Neutrophil (primary cell): Measurements from ENCODE around the gene HIF3A.
"Not testable (repeated sequence)": the region's sequence is repeated elsewhere in the genome, so short reads cannot be mapped to it uniquely, and the experiment has no call there.

Experiments used
- H3K27ac ChIP-seq: fragments of 200-600 bp; sonication (generic); 2 replicates; pipeline ENCODE4 v1.5.1; 2016; ENCODE audit warnings: mild to moderate bottlenecking, moderate library complexity
- H3K27me3 ChIP-seq: fragments of 200-600 bp; sonication (generic); 2 replicates; pipeline ENCODE4 v1.6.0; 2016; ENCODE audit warnings: mild to moderate bottlenecking
- H3K36me3 ChIP-seq: fragments of 200-600 bp; sonication (generic); 2 replicates; pipeline ENCODE4 v1.5.1; 2017
- H3K4me1 ChIP-seq, 2 experiments: fragments of 200-600 bp in 1 of 2; sonication (generic) in 1 of 2; 1 replicate in 1 of 2; 2 replicates in 1 of 2; pipeline versions ENCODE4 v1.5.1 to v1.6.1; 2013 to 2016; ENCODE audit warnings: low read depth in 1 of 2, low read length in 1 of 2, mild to moderate bottlenecking in 1 of 2, moderate library complexity in 1 of 2; ENCODE audit not compliant: control insufficient read depth in 1 of 2, insufficient read depth in 1 of 2
- H3K4me3 ChIP-seq, 2 experiments: fragments of 200-600 bp in 1 of 2; sonication (generic) in 1 of 2; 1 replicate in 1 of 2; 2 replicates in 1 of 2; pipeline ENCODE4 v1.5.1; 2013 to 2016; ENCODE audit warnings: low read depth in 1 of 2, low read length in 1 of 2, mild to moderate bottlenecking in 1 of 2, moderate library complexity in 1 of 2
- H3K9me3 ChIP-seq: fragments of 200-600 bp; sonication (generic); 2 replicates; pipeline ENCODE4 v1.5.1; 2016
- TF ChIP-seq, protein P1 (sequence below): fragments of 200-600 bp; sonication (generic); IDR thresholded peaks from 2 replicates; pipeline ENCODE4 v1.5.1; 2016; ENCODE audit warnings: antibody characterized with exemption

Gene HIF3A

DNA sequence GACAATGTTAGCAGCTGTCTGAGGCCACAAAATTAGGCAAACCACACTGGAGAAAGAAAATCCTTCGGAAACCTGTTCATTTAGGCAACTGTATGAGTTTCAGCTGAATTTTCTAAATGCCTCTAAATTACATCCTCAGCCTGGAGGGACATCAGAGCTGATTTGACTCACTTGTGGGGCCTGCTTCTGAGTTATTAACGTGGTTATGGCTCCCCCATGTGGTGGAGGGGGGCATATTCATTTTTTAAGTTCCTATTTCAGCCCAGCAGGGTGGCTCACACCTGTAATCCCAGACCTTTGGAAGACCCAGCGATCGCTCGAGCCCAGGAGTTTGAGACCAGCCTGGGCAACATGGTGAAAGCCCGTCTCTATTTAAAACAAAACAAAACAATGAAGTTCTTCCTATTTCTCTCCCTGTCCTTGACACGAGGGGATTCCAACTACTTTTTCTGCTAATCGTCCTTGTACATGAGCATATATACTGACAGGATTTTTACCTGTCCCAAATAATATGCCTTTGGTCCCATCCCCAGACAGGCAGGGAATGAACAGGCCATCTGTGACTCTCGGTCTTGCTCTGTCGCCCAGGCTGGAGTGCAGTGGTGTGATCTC is 31.5 kb upstream of the HIF3A start:
- no peaks in the 10 kb centered on the region for H3K4me1 ChIP-seq
- H3K27ac ChIP-seq = no peak overlapping the region
- no peaks in the 10 kb centered on the region for H3K9me3 ChIP-seq
- TF ChIP-seq, protein P1, sequence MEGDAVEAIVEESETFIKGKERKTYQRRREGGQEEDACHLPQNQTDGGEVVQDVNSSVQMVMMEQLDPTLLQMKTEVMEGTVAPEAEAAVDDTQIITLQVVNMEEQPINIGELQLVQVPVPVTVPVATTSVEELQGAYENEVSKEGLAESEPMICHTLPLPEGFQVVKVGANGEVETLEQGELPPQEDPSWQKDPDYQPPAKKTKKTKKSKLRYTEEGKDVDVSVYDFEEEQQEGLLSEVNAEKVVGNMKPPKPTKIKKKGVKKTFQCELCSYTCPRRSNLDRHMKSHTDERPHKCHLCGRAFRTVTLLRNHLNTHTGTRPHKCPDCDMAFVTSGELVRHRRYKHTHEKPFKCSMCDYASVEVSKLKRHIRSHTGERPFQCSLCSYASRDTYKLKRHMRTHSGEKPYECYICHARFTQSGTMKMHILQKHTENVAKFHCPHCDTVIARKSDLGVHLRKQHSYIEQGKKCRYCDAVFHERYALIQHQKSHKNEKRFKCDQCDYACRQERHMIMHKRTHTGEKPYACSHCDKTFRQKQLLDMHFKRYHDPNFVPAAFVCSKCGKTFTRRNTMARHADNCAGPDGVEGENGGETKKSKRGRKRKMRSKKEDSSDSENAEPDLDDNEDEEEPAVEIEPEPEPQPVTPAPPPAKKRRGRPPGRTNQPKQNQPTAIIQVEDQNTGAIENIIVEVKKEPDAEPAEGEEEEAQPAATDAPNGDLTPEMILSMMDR = peak; percentile 75
- no peaks in the 10 kb centered on the region for H3K36me3 ChIP-seq
- peaks cover 87% of the 10 kb centered on the region for H3K27me3 ChIP-seq
- H3K4me3 ChIP-seq = no peak overlapping the region

DNA sequence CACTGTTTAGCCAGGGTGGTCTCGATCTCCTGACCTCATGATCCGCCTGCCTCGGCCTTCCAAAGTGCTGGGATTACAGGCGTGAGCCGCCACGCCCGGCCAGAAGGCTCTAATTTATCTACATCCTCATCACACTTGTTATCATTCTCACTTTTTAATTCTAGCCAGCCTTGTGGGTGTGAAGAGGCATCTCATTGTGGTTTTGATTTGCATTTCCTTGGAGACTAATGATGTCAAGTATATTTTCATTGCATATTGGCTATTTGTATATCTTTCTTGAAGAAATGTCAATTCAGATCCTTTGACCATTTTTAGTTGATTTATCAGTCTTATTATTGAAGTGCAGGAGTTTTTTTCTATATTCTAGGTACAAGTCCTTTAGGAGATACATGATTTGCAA is 27.7 kb upstream of the HIF3A start:
- Histone ChIP-seq H3K36me3 (no peaks in the 10 kb centered on the region), H3K27me3 (peaks cover 86% of the 10 kb centered on the region), H3K9me3 (no peaks in the 10 kb centered on the region), H3K27ac (no peak overlapping the region), H3K4me3 (no peak overlapping the region), H3K4me1 (no peaks in the 10 kb centered on the region)
- TF ChIP-seq, protein P1 = no peak

DNA sequence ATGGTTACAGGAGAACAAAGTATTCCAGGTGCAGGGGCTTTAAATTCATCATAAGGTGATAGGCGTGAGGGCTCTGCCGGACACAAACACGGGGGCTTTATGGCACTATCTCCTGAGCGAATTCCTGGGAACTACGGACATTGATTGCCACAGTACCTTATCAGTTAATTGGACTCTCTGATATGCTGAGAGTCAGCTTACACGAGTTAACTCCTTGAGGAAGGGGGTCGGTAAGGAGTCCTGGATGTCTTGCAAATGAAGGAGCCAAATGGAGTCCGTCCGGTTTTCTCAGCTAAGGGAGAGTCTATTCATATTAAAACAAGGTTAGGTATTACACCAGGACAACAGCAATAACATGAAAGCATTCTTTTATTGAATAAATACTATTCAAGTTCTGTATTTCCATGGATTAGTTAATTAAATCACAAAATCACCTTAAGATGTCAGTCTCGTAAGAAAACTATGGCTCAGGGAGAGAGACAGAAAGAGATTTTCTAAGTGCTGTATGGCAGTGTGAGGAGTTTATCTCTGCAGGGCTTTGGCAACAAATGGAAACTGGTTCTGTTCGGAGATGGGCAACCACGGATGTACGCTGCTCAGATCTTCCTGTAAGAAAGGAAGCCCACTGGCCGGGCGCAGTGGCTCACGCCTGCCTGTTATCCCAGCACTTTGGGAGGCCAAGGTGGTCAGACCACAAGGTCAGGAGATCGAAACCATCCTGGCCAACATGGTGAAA is 26.2 kb upstream of the HIF3A start:
- Histone ChIP-seq H3K36me3 (no peaks in the 10 kb centered on the region), H3K4me1 (no peaks in the 10 kb centered on the region), H3K27ac (no peak overlapping the region), H3K9me3 (no peaks in the 10 kb centered on the region), H3K27me3 (peaks cover 78% of the 10 kb centered on the region), H3K4me3 (no peak overlapping the region)
- TF ChIP-seq, protein P1 = no peak

DNA sequence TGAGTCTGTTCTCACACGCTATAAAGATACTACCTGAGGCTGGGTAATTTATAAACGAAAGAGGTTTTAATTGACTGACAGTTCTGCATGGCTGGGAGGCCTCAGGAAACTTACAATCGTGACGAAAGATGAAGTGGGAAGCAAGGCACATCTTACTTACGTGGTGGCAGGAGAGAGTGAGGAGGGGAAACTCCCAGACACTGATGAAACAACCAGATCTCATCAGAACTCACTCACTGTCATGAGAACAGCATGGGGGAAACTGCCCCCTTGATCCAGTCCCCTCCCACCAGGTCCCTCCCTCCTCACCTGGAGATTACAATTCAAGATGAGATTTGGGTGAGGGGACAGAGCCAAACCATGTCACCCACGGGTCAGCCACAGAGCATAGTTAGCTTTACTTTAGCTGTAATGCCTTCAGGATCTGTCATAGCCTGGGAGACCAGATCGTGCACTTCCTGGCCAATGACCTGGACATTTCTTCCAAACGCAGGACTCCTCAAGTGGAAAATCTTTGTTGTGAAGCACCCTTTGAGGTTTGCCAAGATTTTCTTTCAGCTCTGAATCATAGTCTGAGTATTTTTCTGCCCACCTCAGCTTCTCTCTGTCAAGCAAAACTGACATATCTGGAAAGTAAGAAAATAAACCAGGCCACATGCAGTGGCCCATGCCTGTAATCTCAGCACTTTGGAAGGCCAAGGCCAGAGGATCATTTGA is 25.2 kb upstream of the HIF3A start:
- no peak overlapping the region for H3K4me3 ChIP-seq
- peaks cover 73% of the 10 kb centered on the region for H3K27me3 ChIP-seq
- H3K9me3 ChIP-seq = no peaks in the 10 kb centered on the region
- H3K27ac ChIP-seq = no peak overlapping the region
- no peaks in the 10 kb centered on the region for H3K36me3 ChIP-seq
- TF ChIP-seq, protein P1 = no peak
- no peaks in the 10 kb centered on the region for H3K4me1 ChIP-seq

DNA sequence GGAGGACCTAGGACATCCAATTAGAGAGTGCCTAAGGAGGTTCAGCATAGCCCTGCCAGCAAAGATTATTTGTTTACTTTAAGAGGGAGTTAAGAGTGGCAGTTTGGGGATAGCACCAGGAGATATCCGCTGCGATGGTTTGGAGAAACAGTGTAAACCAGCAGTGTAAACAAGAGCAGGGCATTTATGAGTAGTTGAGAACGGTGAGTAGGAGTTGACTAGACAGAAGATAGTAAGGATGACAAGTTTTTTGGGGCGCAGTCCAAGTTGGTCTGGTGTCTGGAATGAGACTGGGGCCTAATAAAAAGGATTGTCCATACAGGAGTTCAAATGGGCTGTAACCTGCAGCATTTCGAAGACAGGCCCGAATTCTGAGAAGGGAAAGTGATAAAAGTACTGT is 22.9 kb upstream of the HIF3A start:
- H3K4me3 ChIP-seq, H3K27ac ChIP-seq, H3K9me3 ChIP-seq, H3K4me1 ChIP-seq, H3K36me3 ChIP-seq: not testable (repeated sequence)
- H3K27me3 ChIP-seq = peaks cover 63% of the 10 kb centered on the region

DNA sequence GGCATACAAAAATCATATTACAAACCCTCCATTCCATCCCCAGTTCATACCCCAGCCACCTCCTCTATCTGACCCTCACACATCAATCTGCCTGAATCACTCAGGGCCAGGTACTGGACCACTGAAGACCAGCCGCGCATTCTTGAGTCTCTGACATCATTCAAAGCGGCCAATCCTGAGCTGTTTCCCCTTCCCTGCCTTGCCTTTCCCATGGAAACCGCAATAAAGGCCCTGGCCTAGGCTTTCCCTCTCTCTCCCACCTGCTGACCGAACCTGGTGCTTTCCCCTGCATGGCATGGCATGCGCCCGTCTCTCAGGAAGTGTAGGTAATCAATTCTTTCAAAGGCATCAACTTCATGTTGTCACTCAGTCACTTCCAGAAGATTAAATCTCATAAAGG is 17.7 kb upstream of the HIF3A start:
- TF ChIP-seq, protein P1 = no peak
- no peaks in the 10 kb centered on the region for H3K9me3 ChIP-seq
- no peak overlapping the region for H3K27ac ChIP-seq
- no peaks in the 10 kb centered on the region for H3K4me1 ChIP-seq
- H3K4me3 ChIP-seq = no peak overlapping the region
- peaks cover 20% of the 10 kb centered on the region for H3K27me3 ChIP-seq
- no peaks in the 10 kb centered on the region for H3K36me3 ChIP-seq
